ENCODE measurements around the gene HINT3.

- TF ChIP-seq POLR2A (IDR thresholded peaks at IDR 0.05) (no peak), CTCF (IDR thresholded peaks at IDR 0.05) (peak; percentile 77 to 97 (median 91))
Measured at GRCh38 chr6:125995972-125996580, 39.5 kb downstream of the HINT3 start.
